NCI-H226 (cell line): ENCODE data around the gene RIPOR3.
"Not testable (repeated sequence)": the region's sequence is repeated elsewhere in the genome, so short reads cannot be mapped to it uniquely, and the experiment has no call there.

Experiments used
- DNase-seq: peaks from one replicate; pipeline ENCODE4 v3.0.0-alpha.2; 2015

Gene RIPOR3

DNA sequence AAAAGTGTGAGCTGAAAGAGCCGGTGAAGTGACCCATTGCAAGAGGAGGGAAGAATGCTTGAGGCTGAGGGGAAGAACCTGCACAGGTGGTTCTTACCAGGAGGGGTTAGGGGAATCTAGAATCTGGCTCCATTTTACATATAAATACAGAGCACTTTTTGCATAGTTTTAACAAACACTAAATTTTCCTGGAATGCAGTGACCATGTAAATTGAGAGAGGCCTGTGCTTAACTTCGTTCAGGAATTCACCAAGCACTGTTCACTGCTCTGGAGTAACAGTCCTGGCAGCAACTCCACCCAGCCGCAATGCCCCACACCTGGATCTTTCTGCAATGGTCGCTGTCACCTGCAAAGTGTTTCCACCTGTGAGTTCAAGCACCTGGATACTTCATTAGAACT lies 13.2 kb upstream of the RIPOR3 start:
- DNase-seq: no peak

- not testable (repeated sequence) for DNase-seq
These were observed 12.5 kb upstream of the RIPOR3 start for GRCh38 chr20:50703651-50704438.

DNA sequence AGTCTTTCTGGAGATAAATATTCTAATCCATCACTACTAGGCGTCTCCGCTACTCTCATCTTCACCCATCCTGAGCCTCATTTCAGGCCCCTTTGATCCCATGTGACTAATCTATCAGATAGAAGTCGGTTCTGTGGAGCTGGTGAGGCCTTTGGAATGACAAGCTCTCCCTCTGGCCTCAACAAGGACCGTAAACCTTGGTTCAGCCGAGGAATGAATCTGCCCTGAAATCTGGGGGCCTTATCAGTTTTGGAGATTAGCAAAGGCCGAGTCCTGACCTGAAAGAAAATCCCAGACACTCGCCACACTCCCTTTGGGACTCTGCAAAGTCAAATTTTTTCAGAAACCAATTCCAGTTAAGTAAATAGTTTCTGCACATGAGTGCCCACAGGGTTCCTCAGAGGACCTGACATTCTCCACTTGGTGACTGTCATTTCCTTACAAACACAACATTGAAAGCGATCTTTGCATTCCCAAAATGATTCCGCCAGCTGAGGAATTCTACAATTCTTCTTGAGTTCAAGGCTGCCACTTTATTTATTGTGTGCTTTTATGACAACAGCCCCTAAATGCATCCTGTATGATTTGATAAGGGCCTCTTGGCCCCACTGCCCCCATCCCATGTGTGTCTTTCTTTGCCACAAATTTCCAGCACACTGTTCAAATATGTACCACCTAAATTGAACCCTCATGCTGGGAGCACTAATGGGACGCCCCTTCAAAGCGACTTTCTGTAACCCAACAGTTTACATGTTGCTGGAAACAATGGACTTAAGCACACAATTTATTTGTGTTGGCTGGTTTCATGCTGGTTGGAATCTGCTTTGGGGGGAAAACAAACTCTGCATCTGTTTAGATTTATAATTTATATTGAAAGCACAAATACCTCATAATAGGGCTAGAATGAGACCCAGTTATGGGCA lies 10.0 kb upstream of the RIPOR3 start:
- DNase-seq: no peak

DNA sequence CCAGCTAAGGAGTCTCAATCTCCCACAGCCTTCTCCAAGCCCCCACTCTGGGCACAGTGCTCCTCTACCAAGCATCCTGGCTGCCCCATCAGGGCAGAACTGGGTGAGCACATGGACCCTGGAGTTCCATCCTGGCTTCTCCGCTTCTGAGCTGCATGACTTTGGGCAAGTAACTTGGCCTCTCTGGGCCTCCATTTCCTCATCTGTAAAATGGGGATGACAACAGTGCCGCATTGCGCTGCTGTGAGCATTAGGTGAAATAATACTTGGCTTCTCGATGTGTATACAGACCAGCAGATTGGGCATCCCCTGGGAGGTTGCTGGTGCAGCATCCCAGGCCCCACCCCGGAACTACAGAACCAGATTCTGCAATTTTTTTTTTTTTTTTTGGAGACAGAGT lies 8.3 kb upstream of the RIPOR3 start:
- DNase-seq: no peak

DNA sequence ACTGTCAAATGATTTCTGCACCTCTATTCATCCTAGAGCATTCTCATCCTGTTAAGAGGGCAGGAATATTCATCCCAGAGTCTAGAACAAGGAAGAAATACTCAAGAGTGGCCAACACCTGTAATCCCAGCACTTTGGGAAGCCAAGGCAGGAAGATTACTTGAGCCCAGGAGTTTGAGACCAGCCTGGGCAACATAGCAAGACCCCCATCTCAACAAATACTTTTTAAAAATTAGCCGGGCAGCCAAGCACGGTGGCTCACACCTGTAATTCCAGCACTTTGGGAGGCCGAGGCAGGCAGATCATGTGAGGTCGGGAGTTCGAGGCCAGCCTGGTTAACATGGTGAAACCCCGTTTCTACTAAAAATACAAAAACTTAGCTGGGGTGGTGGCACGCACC lies 6.9 kb upstream of the RIPOR3 start:
- DNase-seq: not testable (repeated sequence)

- DNase-seq: no peak
These were observed 4.0 kb upstream of the RIPOR3 start for GRCh38 chr20:50695135-50695872.

DNA sequence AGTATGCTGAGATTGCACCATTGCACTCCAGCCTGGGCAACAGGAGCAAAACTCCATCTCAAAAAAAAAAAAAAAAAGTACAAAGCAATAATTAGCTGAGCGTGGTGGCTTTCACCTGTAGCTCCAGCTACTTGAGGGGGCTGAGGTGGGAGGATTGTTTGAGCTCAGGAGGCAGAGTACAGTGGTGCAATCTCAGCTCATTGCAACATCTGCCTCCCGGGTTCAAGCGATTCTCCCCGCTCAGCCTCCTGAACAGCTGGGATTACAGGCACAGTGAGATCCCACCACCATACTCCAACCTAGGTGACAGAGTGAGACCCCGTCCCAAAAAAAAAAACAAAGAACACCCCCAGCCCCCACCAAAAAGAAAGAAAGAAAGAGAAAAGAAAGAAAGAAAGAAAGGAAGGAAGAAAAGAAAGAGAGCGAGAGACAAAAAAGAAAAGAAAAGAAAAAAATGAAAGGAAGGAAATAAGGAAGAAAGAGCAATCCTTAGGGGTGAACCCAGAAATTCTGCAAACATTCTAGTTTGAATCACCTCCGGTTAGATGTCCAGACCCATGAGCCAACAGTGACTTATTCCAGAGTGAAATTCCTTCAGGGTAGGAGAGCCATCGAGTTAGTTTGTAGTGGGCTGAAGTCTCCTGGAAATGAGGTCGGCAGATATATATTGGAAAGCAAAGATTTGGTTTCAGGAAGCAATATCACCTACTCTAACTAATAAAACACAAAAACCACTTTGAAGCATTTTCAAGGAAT lies 3.2 kb upstream of the RIPOR3 start:
- no peak for DNase-seq

DNA sequence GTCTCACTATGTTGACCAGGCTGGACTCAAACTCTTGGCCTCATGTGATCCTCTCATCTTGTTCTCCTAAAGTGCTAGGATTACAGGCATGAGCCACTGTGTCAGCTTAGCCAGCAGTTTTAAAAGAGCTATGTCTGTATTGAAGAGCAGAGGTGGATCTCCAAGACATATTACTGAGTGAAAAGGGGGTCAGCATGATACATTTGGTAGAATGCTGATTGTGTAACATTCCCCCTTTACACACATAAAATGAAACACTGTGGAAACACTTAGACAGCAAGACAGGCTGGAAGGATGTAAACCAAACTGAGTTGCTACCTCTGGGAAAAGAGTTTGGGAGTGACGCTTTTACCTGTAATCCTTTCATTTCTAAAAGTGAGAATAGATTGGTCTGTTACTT lies 1.7 kb upstream of the RIPOR3 start:
- DNase-seq: no peak

DNA sequence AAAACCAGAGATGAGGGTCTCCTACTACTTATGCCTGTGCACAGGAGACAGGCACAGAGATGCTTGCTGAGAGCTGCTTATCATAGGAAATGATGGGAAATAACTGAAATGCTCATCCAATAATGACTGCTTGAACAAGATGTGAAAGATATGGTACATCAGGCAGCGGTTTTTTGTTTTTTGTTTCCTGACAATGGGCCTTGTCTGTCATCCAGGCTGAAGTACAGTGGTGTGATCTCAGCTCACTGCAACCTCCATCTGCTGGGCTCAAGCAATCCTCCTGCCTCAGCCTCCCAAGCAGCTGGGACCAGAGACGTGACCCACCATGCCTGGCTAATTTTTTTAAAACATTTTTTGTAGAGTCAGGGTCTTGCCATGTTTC lies 1.2 kb upstream of the RIPOR3 start:
- DNase-seq: no peak

- no peak for DNase-seq
These were observed 520 bp upstream of the RIPOR3 start for GRCh38 chr20:50691573-50692551.

GRCh38 chr20:50689864-50690649 lies 1.3 kb downstream of the RIPOR3 start:
- DNase-seq: peak; percentile 87

- no peak for DNase-seq
These were observed 2.9 kb downstream of the RIPOR3 start for GRCh38 chr20:50688256-50688975.

DNA sequence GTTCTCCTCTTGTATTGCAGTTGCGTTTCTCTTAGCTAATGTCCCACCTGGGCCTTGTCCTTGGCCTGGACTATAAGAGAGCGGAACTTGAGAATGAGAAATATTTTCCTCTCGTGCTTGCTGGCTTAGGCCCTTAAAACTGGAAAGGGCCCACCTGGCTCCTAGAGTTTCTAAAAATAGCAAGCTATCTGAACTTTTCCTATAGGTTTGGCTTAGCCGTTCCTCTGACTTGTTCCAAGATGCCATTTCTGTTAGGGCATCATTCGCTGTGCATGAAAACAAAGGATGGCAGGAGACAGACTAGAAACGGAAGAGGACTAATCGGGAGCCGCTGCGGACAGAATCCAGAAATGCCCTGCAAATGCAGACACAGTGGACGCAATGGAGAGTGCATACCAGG lies 4.5 kb downstream of the RIPOR3 start:
- DNase-seq: no peak

DNA sequence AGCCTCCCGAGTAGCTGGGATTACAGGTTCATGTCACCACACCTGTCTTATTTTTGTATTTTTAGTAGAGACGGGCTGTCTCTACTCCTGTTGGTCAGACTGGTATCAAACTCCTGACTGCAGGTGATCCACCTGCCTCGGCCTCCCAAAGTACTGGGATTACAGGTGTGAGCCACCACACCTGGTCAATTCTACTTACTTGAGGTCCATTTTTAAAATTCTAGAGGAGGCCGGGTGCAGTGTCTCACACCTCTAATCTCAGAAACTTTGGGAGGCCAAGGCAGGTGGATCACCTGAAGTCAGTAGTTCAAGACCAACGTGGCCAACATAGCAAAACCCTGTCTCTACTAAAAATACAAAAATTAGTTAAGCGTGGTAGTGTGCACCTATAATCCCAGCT lies 7.8 kb downstream of the RIPOR3 start:
- DNase-seq: no peak

- no peak for DNase-seq
These were observed 8.3 kb downstream of the RIPOR3 start for GRCh38 chr20:50682947-50683530.

GRCh38 chr20:50682065-50682464 lies 9.3 kb downstream of the RIPOR3 start:
- no peak for DNase-seq

DNA sequence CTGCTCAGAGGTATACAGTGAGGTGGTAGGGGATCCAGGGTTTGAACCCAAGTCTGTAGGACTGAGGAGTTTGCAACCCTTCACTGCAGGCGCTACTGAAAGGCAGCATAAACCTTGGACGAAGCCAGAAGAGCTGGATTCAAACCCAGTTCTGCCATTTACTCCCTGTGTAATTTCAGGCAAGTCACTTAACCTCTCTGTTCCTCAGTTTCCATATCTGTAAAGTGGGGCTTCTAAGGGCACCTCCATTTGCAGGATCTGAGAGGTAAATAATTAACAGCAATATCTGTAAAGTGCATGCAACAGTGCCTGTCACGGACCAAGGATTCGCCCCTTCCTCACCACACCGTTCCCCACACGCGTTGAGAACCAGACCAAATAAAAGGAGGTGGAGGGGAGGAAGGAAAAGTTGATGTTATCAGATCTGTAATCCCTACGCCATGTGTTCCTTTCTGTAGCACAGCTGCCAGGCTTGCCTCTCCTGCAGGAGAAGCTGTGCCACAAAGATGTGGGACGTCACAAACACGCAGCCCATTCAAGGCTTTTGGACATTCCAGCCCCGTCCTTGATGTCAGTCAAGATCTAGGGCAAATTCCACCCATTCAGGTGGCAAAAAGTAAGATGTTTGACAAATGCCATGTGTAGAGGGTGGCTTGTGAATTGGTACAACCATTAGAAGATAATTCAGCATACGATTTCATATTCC lies 9.8 kb downstream of the RIPOR3 start:
- no peak for DNase-seq

GRCh38 chr20:50680105-50680960 lies 11.0 kb downstream of the RIPOR3 start:
- peak; percentile 18 for DNase-seq
